ENCODE measurements around the gene PRDX1.
A peak's percentile ranks its signal among the peaks of the same experiment; 100 is the strongest.

PRDX1 gene

DNA sequence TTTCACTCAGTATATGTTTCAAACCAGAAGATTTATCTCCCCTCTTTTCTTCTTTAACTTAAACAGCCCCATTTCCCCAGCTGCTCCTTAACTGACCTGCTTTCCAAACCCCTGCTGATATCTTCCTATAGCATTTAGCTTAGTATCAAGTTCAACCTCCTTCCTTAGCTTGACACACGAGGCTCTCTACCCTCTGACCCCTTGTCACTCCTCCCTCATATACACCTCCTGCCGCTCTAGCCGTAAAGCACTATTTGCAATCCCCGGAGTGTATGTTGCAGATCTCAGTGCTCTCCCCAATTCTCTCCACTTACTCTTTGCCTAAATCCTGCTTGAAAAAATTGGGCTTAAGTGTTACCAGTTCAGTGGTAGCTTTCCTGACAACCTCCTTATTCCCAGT, 15.2 kb upstream of the PRDX1 start:
- no peaks in the 10 kb centered on the region for H3K9me3 ChIP-seq (ENCODE audit: insufficient read depth, low read length, severe bottlenecking)
- no peak for DNase-seq
- H3K4me1 ChIP-seq (ENCODE audit: insufficient read depth, low read length): no peaks in the 10 kb centered on the region
- TF ChIP-seq CTCF (IDR thresholded peaks at IDR 0.05; ENCODE audit: borderline replicate concordance, extremely low read depth, low read length, poor library complexity, severe bottlenecking) (no peak), EZH2 (IDR thresholded peaks at IDR 0.05; ENCODE audit: borderline replicate concordance, low read depth, low read length, severe bottlenecking) (no peak)
- no peak for ATAC-seq (ENCODE audit: insufficient read depth, low read depth)
- no peaks in the 10 kb centered on the region for H3K79me2 ChIP-seq (ENCODE audit: insufficient read depth, low read length)
- H3K27me3 ChIP-seq (ENCODE audit: insufficient read depth, low read length, poor library complexity): no peaks in the 10 kb centered on the region
- H3K4me3 ChIP-seq (ENCODE audit: low read depth in 1 of 2, low read length in 2 of 2): no peak overlapping the region
- H3K4me2 ChIP-seq (ENCODE audit: insufficient read depth, low read length): no peak overlapping the region
- H3K36me3 ChIP-seq (ENCODE audit: insufficient read depth, low read length): no peaks in the 10 kb centered on the region
- no peak overlapping the region for H2AFZ ChIP-seq (ENCODE audit: low read depth, low read length)
- no peak overlapping the region for H3K9ac ChIP-seq (ENCODE audit: low read depth, low read length)
- H4K20me1 ChIP-seq (ENCODE audit: insufficient read depth, low read length): no peaks in the 10 kb centered on the region
- H3K27ac ChIP-seq (ENCODE audit: low read length): no peak overlapping the region

DNA sequence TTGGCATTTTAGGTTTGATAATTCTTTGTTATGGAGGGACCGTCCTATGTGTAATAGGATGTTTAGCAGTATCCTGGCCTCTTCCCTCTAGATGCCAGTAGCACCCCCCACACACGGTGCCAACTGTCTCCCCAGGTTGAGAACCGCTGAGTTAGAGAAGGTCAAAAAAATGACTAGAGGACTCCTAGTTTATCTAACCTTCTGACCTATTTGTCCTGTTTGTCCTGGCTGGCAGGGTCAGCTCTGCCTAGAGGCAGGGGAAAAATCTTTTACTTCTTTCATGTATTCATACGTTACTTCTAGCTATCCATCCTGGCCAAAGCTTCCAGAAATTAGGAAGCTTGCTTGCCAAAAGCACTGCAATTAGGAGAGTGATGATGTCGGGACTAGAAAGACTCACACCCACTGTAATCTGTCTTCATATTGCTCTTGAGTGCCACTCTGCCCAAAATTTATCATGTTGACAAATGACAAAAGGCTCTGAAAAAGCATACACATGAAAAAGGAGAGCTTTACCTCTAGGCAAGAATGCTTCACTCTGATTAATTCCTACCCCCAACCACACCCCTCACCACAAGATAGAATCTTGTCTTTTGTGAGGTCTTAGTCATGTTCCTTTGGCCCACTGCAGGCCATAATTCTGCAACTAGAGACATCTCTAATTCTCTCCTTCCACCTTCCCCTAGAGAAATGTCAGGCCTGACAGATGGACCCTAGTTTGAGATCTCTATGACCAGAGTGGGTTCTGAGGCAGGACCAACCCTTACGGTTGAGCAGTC, 14.5 kb upstream of the PRDX1 start:
- H3K4me2 ChIP-seq (ENCODE audit: insufficient read depth, low read length): no peak overlapping the region
- H4K20me1 ChIP-seq (ENCODE audit: insufficient read depth, low read length): no peaks in the 10 kb centered on the region
- TF ChIP-seq EZH2 (IDR thresholded peaks at IDR 0.05; ENCODE audit: borderline replicate concordance, low read depth, low read length, severe bottlenecking) (no peak), CTCF (IDR thresholded peaks at IDR 0.05; ENCODE audit: borderline replicate concordance, extremely low read depth, low read length, poor library complexity, severe bottlenecking) (no peak)
- no peak for DNase-seq
- no peak overlapping the region for H3K27ac ChIP-seq (ENCODE audit: low read length)
- ATAC-seq (ENCODE audit: insufficient read depth, low read depth): 0 out of 3 replicates have a peak, but pooled peaks have one; percentile 44
- H2AFZ ChIP-seq (ENCODE audit: low read depth, low read length): no peak overlapping the region
- H3K9ac ChIP-seq (ENCODE audit: low read depth, low read length): no peak overlapping the region
- no peaks in the 10 kb centered on the region for H3K9me3 ChIP-seq (ENCODE audit: insufficient read depth, low read length, severe bottlenecking)
- no peaks in the 10 kb centered on the region for H3K36me3 ChIP-seq (ENCODE audit: insufficient read depth, low read length)
- H3K4me3 ChIP-seq (ENCODE audit: low read depth in 1 of 2, low read length in 2 of 2): no peak overlapping the region
- H3K79me2 ChIP-seq (ENCODE audit: insufficient read depth, low read length): no peaks in the 10 kb centered on the region
- no peaks in the 10 kb centered on the region for H3K27me3 ChIP-seq (ENCODE audit: insufficient read depth, low read length, poor library complexity)
- no peaks in the 10 kb centered on the region for H3K4me1 ChIP-seq (ENCODE audit: insufficient read depth, low read length)

GRCh38 chr1:45531873-45532272, 10.2 kb upstream of the PRDX1 start:
- H3K4me1 ChIP-seq (ENCODE audit: insufficient read depth, low read length): no peaks in the 10 kb centered on the region
- no peaks in the 10 kb centered on the region for H4K20me1 ChIP-seq (ENCODE audit: insufficient read depth, low read length)
- no peak overlapping the region for H2AFZ ChIP-seq (ENCODE audit: low read depth, low read length)
- TF ChIP-seq EZH2 (IDR thresholded peaks at IDR 0.05; ENCODE audit: borderline replicate concordance, low read depth, low read length, severe bottlenecking) (no peak), CTCF (IDR thresholded peaks at IDR 0.05; ENCODE audit: borderline replicate concordance, extremely low read depth, low read length, poor library complexity, severe bottlenecking) (no peak)
- no peak overlapping the region for H3K9ac ChIP-seq (ENCODE audit: low read depth, low read length)
- no peak overlapping the region for H3K27ac ChIP-seq (ENCODE audit: low read length)
- no peaks in the 10 kb centered on the region for H3K79me2 ChIP-seq (ENCODE audit: insufficient read depth, low read length)
- DNase-seq (no peak), ATAC-seq (ENCODE audit: insufficient read depth, low read depth) (no peak)
- no peaks in the 10 kb centered on the region for H3K36me3 ChIP-seq (ENCODE audit: insufficient read depth, low read length)
- H3K27me3 ChIP-seq (ENCODE audit: insufficient read depth, low read length, poor library complexity): no peaks in the 10 kb centered on the region
- H3K4me3 ChIP-seq (ENCODE audit: low read depth in 1 of 2, low read length in 2 of 2): no peak overlapping the region
- H3K9me3 ChIP-seq (ENCODE audit: insufficient read depth, low read length, severe bottlenecking): no peaks in the 10 kb centered on the region
- H3K4me2 ChIP-seq (ENCODE audit: insufficient read depth, low read length): no peak overlapping the region

Data from DND-41 (cell line).